ENCODE results near the gene TRIM15. TPM values are rescaled to one million over a fixed set of nuclear protein-coding genes. Genes with fewer than 3 reads are reported as not detected.
"Not testable (repeated sequence)": the region's sequence is repeated elsewhere in the genome, so short reads cannot be mapped to it uniquely, and the experiment has no call there.

TRIM15 gene
- not detected in 2 replicates for total RNA-seq (ENCODE audit: low replicate concordance)

DNA sequence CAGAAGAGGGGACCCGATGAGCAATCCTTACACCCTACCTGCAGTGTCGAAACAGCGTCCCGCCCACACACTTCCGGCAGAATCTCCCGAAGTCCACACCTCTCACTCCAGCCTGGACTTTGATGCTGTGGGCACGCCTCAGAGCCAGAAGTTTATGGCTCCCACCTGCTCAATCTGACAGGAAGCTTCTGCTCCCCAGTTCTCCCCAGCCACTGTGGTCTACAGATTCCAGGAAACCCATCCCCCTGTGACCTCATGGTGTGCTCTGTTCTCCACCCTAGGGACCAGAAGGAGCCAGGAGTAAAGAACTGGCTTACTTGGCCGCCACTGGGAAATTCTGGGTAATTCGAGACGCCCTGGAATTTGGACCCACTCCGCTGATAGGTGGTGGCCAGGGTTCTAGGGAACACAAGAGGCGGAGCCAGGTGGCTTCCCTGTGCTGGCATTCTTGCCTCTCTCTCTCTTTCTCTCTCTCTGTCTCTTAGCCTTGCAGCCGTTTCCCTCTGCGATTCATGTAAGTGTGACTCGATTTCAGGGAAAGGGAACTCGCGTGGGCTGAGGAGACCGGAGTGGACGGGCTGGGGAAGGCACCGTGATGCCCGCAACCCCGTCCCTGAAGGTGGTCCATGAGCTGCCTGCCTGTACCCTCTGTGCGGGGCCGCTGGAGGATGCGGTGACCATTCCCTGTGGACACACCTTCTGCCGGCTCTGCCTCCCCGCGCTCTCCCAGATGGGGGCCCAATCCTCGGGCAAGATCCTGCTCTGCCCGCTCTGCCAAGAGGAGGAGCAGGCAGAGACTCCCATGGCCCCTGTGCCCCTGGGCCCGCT, at the start of gene TRIM15:
TSS of gene TRIM15 (plus strand) at position 457 of the 828 bp plus-strand sequence. CDS start at position 596, 139 bp downstream.
- TF ChIP-seq, protein P1, sequence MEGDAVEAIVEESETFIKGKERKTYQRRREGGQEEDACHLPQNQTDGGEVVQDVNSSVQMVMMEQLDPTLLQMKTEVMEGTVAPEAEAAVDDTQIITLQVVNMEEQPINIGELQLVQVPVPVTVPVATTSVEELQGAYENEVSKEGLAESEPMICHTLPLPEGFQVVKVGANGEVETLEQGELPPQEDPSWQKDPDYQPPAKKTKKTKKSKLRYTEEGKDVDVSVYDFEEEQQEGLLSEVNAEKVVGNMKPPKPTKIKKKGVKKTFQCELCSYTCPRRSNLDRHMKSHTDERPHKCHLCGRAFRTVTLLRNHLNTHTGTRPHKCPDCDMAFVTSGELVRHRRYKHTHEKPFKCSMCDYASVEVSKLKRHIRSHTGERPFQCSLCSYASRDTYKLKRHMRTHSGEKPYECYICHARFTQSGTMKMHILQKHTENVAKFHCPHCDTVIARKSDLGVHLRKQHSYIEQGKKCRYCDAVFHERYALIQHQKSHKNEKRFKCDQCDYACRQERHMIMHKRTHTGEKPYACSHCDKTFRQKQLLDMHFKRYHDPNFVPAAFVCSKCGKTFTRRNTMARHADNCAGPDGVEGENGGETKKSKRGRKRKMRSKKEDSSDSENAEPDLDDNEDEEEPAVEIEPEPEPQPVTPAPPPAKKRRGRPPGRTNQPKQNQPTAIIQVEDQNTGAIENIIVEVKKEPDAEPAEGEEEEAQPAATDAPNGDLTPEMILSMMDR (IDR thresholded peaks at IDR 0.05; ENCODE audit: insufficient read depth, low read length): no peak
- DNase-seq (ENCODE audit: low read depth): no peak
- H3K4me3 ChIP-seq (ENCODE audit: low read depth, low read length): no peak within 1 kb of the TSS

DNA sequence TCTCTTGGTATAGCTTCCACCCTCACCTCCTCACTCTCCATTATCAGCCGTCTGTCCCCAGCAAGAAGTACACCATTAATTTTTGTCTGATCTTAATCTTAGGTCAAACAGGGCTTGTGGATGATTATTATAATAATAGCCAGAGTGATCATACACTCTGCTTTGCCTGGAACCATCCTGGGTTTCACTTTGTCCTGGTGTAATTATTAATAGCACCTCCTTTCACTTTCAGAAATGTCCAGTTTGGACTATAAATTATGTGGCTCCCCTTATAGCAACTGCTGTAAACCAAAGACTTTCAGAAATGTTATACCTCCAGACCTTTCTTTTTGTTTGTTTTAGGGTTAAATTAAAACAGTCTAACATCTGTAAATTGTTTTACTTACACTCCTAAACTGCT, 49.5 kb upstream of the TRIM15 start:
- DNase-seq (ENCODE audit: low read depth): no peak
- H3K4me3 ChIP-seq (ENCODE audit: low read depth, low read length): no peak overlapping the region
- TF ChIP-seq, protein P1 (IDR thresholded peaks at IDR 0.05; ENCODE audit: insufficient read depth, low read length): no peak

DNA sequence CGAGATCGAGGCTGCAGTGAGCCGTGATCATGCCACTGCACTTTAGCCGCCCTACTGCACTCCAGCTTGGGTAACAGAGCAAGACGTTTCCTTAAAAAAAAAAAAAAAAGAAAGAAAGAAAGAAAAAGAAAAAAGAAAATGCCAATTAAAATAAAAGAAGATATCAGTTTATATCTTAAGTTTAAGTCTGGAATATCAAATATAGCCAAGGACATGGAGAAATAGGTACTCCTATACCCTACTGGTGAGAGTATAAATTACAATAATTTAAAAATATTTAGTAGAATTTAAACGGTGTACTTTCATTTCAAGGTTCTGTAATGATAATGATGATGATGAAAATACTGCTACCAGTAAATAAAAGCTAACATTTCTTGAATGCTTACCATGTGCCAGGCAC, 46.6 kb upstream of the TRIM15 start:
- no peak for DNase-seq (ENCODE audit: low read depth)
- TF ChIP-seq, protein P1 (IDR thresholded peaks at IDR 0.05; ENCODE audit: insufficient read depth, low read length): peak; percentile 11
- no peak overlapping the region for H3K4me3 ChIP-seq (ENCODE audit: low read depth, low read length)

DNA sequence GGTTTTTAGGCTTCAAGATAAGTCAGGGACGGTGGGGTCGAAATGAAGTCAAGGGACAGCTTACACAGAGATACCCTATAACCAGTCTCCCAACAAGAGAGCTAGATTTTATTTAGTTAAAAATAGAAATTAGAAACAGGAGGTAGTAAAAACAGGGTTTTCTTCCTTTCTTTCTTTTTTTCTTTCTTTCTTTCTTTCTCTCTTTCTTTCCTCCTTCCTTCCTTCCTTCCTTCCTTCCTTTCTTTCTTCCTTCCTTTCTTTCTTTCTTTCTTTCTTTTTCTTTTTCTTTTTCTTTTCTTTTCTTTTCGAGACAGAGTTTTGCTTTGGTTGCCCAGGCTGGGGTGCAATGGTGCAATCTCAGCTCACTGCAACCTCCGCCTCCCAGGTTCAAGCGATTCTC, 44.7 kb upstream of the TRIM15 start:
- not testable (repeated sequence) for H3K4me3 ChIP-seq (ENCODE audit: low read depth, low read length); DNase-seq (ENCODE audit: low read depth)

DNA sequence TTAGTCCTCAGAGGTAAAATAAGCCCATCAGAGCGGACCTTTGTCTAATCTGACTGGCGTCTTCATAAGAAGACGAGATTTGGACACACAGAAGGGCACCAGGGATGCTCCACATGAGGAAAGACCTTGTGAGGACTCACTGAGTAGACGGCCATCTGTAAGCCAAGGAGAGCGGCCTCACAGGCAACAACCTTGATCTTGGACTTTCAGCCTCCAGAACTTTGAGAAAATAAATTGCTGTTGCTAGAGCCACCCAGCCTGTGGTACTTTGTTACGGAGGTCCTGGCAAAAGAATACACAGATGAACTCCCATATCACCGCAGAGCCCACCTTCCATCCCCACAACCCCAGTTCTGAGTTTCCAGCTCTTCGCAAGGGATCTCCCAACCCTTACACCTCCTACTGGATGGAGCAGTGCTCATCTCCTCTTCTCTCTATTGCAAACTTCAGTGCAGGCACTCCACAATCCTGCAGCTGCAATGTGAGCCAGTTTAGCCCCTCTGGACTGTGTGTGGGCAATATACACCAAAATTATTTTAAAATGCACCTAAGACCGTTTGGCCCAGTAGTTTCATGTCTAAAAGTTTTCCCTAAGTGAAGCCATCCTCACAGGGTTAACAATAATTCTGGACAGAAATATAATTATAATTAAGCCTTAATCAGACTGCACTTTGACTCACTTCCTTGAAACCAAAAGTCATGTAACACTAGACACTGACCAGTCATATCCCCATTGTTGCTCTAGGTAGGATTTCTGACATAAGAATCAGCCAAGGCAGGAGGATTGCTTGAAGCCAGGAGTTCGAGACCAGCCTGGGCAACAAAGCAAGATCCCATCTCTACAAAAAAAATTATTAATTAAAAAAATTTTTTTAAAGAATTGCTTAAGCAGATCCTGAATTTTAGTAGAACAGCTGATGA, 41.6 kb upstream of the TRIM15 start:
- TF ChIP-seq, protein P1 (IDR thresholded peaks at IDR 0.05; ENCODE audit: insufficient read depth, low read length): no peak
- DNase-seq (ENCODE audit: low read depth): no peak
- no peak overlapping the region for H3K4me3 ChIP-seq (ENCODE audit: low read depth, low read length)

DNA sequence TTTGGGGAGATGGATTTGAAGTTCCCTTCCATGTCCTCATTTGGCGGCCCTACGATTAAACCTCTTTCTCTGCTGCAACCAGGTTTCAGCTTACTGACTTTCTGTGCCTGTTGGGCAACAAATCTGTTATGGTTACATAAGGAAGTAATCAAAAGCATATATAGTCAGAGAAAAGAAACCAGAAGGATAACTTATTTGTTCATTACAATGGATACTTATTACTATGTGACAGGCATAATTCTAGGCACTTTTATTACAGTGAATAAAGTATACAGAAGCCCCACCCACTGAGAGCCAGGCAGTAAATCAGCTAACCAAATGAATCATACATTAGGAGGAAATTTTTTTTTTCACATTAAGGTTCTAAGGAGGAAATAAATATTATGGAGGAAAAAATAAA, 40.8 kb upstream of the TRIM15 start:
- no peak for DNase-seq (ENCODE audit: low read depth)
- TF ChIP-seq, protein P1 (IDR thresholded peaks at IDR 0.05; ENCODE audit: insufficient read depth, low read length): no peak
- no peak overlapping the region for H3K4me3 ChIP-seq (ENCODE audit: low read depth, low read length)

Measured in fibroblast of the aortic adventitia (primary cell).